ENCODE measurements around the gene ARHGAP28. TPM values are rescaled to one million over a fixed set of nuclear protein-coding genes. Genes with fewer than 3 reads are reported as not detected.

ARHGAP28 gene, protein sequence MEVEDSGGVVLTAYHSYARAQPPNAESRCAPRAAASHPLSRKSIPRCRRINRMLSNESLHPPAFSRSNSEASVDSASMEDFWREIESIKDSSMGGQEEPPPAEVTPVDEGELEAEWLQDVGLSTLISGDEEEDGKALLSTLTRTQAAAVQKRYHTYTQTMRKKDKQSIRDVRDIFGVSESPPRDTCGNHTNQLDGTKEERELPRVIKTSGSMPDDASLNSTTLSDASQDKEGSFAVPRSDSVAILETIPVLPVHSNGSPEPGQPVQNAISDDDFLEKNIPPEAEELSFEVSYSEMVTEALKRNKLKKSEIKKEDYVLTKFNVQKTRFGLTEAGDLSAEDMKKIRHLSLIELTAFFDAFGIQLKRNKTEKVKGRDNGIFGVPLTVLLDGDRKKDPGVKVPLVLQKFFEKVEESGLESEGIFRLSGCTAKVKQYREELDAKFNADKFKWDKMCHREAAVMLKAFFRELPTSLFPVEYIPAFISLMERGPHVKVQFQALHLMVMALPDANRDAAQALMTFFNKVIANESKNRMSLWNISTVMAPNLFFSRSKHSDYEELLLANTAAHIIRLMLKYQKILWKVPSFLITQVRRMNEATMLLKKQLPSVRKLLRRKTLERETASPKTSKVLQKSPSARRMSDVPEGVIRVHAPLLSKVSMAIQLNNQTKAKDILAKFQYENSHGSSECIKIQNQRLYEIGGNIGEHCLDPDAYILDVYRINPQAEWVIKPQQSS
- total RNA-seq (2022; extraction: Qiagen RNA extraction), result 0.05 to 0.28 TPM (median 0.06 TPM) in 4 of 5 replicates, not detected in the other

DNA sequence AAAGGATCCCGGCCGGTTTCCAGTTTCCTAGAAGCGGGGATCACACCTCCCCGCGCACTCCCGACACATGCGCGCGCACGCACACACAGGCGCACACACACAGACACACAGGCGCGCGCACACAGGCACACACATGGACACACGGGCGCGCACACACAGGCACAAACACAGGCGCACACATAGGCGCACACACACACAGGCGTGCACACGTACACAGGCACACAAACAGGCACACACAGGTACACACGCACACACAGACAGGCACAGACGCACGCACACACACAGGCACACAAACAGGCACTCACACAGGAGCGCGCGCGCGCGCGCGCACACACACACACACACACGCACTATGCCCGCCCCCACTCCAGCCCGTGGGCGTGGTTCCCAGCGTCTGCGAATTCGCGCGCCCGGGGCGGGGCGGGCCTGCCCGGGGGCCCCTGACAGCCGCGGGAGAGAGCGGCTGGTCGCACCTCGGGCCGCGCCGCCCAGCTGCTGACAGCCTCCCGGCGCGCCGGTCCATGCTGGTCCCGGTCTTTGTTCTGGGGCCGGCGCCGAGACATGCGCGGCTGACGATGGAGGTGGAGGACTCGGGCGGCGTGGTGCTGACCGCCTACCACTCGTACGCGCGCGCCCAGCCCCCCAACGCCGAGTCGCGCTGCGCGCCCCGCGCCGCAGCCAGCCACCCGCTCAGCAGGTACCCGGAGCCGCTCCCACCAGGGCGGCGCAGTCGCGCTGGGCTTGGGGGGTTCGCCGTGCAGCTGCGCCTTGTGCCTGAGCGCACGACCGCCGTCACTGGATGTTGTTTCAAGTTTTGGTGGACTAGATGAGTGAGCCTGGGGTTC is at the start of gene ARHGAP28:
Gene ARHGAP28 (plus strand): TSS at position 470 of the 845 bp plus-strand sequence. CDS start 106 bp downstream, at position 576.

